Upper lobe of left lung (tissue), 4 donors: ENCODE data around the gene RAD51AP2.

Experiments
- EP300 ChIP-seq, 4 donors: sonication (generic); formaldehyde crosslinking; IDR thresholded peaks; one replicate each; pipeline ENCODE4 v1.5.1; 2017; ENCODE audit warnings: antibody characterized with exemption in 4 of 4, control low read depth in 2 of 4
- POLR2AphosphoS5 ChIP-seq, 2 donors: sonication (generic); formaldehyde crosslinking; IDR thresholded peaks; one replicate each; pipeline ENCODE4 v1.5.1; 2017; ENCODE audit warnings: antibody characterized with exemption in 2 of 2
- TF ChIP-seq, protein P1 (sequence below), 6 experiments: fragments of 450-650 bp in 4 of 6; fragments of 200-600 bp in 2 of 6; sonication (generic) in 2 of 6; IDR thresholded peaks; one replicate each; pipeline ENCODE4 v1.5.1; 2016 to 2019; ENCODE audit warnings: antibody characterized with exemption in 6 of 6

DNA sequence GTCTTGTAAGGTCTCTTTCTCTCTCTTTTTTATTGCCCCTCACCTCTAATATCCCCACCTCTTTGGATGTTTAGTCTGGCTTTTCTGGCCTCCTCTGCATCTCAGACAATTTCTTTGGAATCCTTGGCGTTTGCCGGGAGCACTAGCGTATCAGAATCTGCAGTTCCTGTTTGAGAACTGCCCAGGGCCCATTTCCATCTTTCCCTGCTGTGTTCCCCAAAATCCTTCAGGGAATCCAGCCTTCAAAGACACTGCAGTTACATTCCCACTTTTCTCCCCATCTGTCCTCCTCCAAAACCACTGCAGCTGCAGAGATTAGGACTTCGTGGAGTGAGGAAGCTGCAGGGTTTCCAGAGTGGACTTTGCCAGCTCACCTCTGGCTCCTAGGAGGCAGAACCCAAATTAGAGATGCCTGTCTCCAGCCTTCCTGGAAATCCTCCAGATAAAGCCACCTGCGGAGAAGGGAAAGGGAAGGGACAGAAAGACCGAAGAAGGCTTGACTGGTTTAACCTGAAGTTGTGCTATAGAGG is 25.0 kb upstream of the RAD51AP2 start:
- TF ChIP-seq EP300 (IDR thresholded peaks at IDR 0.05) (no peak), POLR2AphosphoS5 (IDR thresholded peaks at IDR 0.05) (no peak)
- TF ChIP-seq, protein P1, sequence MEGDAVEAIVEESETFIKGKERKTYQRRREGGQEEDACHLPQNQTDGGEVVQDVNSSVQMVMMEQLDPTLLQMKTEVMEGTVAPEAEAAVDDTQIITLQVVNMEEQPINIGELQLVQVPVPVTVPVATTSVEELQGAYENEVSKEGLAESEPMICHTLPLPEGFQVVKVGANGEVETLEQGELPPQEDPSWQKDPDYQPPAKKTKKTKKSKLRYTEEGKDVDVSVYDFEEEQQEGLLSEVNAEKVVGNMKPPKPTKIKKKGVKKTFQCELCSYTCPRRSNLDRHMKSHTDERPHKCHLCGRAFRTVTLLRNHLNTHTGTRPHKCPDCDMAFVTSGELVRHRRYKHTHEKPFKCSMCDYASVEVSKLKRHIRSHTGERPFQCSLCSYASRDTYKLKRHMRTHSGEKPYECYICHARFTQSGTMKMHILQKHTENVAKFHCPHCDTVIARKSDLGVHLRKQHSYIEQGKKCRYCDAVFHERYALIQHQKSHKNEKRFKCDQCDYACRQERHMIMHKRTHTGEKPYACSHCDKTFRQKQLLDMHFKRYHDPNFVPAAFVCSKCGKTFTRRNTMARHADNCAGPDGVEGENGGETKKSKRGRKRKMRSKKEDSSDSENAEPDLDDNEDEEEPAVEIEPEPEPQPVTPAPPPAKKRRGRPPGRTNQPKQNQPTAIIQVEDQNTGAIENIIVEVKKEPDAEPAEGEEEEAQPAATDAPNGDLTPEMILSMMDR (IDR thresholded peaks at IDR 0.05) = no peak
